Upper lobe of left lung (tissue), 6 donors: ENCODE measurements around the gene ZNF697. TPM values are rescaled to one million over a fixed set of nuclear protein-coding genes. Genes with fewer than 3 reads are reported as not detected.
A peak's percentile ranks its signal among the peaks of the same experiment; 100 is the strongest.

Experiments
- ATAC-seq, 2 donors: fragments of 200-7000 bp; cut with Tn5 transposase; one replicate each; pipeline ENCODE4 v1.9.1; 2022; ENCODE audit warnings: mild to moderate bottlenecking in 2 of 2, moderate library complexity in 2 of 2; ENCODE audit not compliant: low FRiP score in 2 of 2
- DNase-seq, 2 donors: peaks; one replicate each; pipeline ENCODE4 v3.0.0-alpha.2; 2019 to 2020
- H3K27ac ChIP-seq, 4 donors: fragments of 200-600 bp; sonication (generic); one replicate each; pipeline ENCODE4 v1.5.1; 2016 to 2019
- H3K27me3 ChIP-seq, 4 donors: fragments of 200-600 bp; sonication (generic); one replicate each; pipeline ENCODE4 v1.5.1; 2017 to 2019
- H3K36me3 ChIP-seq, 4 donors: fragments of 200-600 bp; sonication (generic); one replicate each; pipeline ENCODE4 v1.5.1; 2016 to 2019
- H3K4me1 ChIP-seq, 4 donors: fragments of 200-600 bp; sonication (generic); one replicate each; pipeline ENCODE4 v1.5.1; 2018 to 2019
- H3K4me3 ChIP-seq, 4 donors: fragments of 200-600 bp; sonication (generic); one replicate each; pipeline ENCODE4 v1.5.1; 2017 to 2019; ENCODE audit warnings: mild to moderate bottlenecking in 2 of 4, moderate library complexity in 1 of 4
- H3K9me3 ChIP-seq, 4 donors: fragments of 200-600 bp; sonication (generic); one replicate each; pipeline ENCODE4 v1.5.1; 2018 to 2019
- EP300 ChIP-seq, 4 donors: sonication (generic); formaldehyde crosslinking; IDR thresholded peaks; one replicate each; pipeline ENCODE4 v1.5.1; 2017; ENCODE audit warnings: antibody characterized with exemption in 4 of 4, control low read depth in 2 of 4
- POLR2A ChIP-seq, 4 donors: fragments of 450-650 bp; IDR thresholded peaks; one replicate each; pipeline ENCODE4 v1.5.1; 2016 to 2017; ENCODE audit warnings: antibody characterized with exemption in 4 of 4, mild to moderate bottlenecking in 2 of 4
- POLR2AphosphoS5 ChIP-seq, 2 donors: sonication (generic); formaldehyde crosslinking; IDR thresholded peaks; one replicate each; pipeline ENCODE4 v1.5.1; 2017; ENCODE audit warnings: antibody characterized with exemption in 2 of 2
- WGBS, 2 donors: methylation state at CpG; one replicate each; pipeline ENCODE4 v1.1.5; 2017 to 2018; 5-methylcytosine and 5-hydroxymethylcytosine counted together
- total RNA-seq, 6 donors: library from RNA; depleted of rRNA in 4 of 6; stranded (reverse); fragments of >200 nt in 4 of 6; gene quantifications; one replicate each; pipeline versions ENCODE4 v1.1.0 to v1.2.1, GENCODE V29; 2016 to 2021
- TF ChIP-seq, protein P1 (sequence below), 6 experiments: fragments of 450-650 bp in 4 of 6; fragments of 200-600 bp in 2 of 6; sonication (generic) in 2 of 6; IDR thresholded peaks; one replicate each; pipeline ENCODE4 v1.5.1; 2016 to 2019; ENCODE audit warnings: antibody characterized with exemption in 6 of 6
- donor health status: DM: no; HTN: no; CAD: no; lungs with moderate emphysema.
- donor health status: DM: no; HTN: yes; CAD: no; lungs with severe emphysema.

ZNF697 gene
- total RNA-seq, 6 donors from 2014 or later = 4.4 to 10.3 (median 8.0) TPM

- Histone ChIP-seq H3K4me3 (no peak overlapping the region), H3K36me3 (no peaks in the 10 kb centered on the region), H3K27ac (no peak overlapping the region), H3K27me3 (no peaks in the 10 kb centered on the region), H3K9me3 (no peaks in the 10 kb centered on the region), H3K4me1 (peaks cover 0 to 12% (median 7%) of the 10 kb centered on the region in 4 donors)
- 37 to 54% methylated on average over 3 of the region's 3 CpGs for WGBS, 2 donors
- DNase-seq = peak in 1 of 2 donors; percentile 42
- peak; percentile 41 to 71 for ATAC-seq
- no peak for TF ChIP-seq POLR2AphosphoS5 (IDR thresholded peaks at IDR 0.05)
- TF ChIP-seq POLR2A (IDR thresholded peaks at IDR 0.05) = no peak
- no peak for TF ChIP-seq EP300 (IDR thresholded peaks at IDR 0.05)
Observed at GRCh38 chr1:119659628-119660027, 11.6 kb upstream of the ZNF697 start.

DNA sequence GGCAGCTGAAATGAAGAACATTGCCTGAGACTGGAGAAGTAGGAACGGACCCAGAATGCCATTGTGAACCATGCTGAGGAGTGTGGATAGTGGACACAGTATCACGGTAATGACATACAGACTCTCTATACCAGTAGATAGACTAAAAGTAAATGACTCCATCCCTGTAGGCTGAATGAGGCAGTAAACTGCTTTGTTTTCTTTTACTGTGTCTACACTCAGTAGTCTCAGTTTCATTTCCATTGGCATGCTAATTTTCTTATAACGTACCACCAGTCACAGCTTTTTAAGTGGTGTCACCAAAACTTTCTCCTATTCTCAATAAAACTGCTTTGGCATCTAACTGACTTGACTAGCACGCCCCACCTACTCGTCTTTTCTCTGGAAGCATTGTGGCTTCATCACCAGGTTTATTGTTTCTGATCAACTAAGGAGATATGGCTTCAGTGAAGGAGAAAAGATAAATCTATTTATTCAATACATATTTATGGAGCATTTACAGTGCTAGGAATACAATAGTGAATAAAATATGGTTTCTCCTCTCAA, 8.4 kb upstream of the ZNF697 start:
- Histone ChIP-seq H3K27ac (no peak overlapping the region), H3K4me1 (peaks cover 0 to 10% (median 8%) of the 10 kb centered on the region in 4 donors), H3K27me3 (no peaks in the 10 kb centered on the region), H3K4me3 (no peak overlapping the region), H3K36me3 (no peaks in the 10 kb centered on the region), H3K9me3 (no peaks in the 10 kb centered on the region)
- WGBS, 2 donors = 88 to 92% methylated on average over 5 of the region's 5 CpGs
- ATAC-seq (no peak), DNase-seq (no peak)
- TF ChIP-seq, protein P1, sequence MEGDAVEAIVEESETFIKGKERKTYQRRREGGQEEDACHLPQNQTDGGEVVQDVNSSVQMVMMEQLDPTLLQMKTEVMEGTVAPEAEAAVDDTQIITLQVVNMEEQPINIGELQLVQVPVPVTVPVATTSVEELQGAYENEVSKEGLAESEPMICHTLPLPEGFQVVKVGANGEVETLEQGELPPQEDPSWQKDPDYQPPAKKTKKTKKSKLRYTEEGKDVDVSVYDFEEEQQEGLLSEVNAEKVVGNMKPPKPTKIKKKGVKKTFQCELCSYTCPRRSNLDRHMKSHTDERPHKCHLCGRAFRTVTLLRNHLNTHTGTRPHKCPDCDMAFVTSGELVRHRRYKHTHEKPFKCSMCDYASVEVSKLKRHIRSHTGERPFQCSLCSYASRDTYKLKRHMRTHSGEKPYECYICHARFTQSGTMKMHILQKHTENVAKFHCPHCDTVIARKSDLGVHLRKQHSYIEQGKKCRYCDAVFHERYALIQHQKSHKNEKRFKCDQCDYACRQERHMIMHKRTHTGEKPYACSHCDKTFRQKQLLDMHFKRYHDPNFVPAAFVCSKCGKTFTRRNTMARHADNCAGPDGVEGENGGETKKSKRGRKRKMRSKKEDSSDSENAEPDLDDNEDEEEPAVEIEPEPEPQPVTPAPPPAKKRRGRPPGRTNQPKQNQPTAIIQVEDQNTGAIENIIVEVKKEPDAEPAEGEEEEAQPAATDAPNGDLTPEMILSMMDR (IDR thresholded peaks at IDR 0.05) = no peak
- no peak for TF ChIP-seq POLR2A (IDR thresholded peaks at IDR 0.05)
- no peak for TF ChIP-seq POLR2AphosphoS5 (IDR thresholded peaks at IDR 0.05)
- TF ChIP-seq EP300 (IDR thresholded peaks at IDR 0.05) = no peak

- ATAC-seq = no peak
- H3K27ac ChIP-seq = peak overlapping the region in 2 of 4 donors; percentile 13 to 50
- DNase-seq = no peak
- WGBS, 2 donors = 50 to 62% methylated on average over 1 of the region's 1 CpG
- TF ChIP-seq, protein P1 (IDR thresholded peaks at IDR 0.05) = no peak
- TF ChIP-seq POLR2A (IDR thresholded peaks at IDR 0.05) (no peak), EP300 (IDR thresholded peaks at IDR 0.05) (no peak), POLR2AphosphoS5 (IDR thresholded peaks at IDR 0.05) (no peak)
- no peaks in the 10 kb centered on the region for H3K27me3 ChIP-seq
- H3K36me3 ChIP-seq = no peaks in the 10 kb centered on the region
- peaks cover 0 to 10% (median 3%) of the 10 kb centered on the region in 4 donors for H3K4me1 ChIP-seq
- H3K4me3 ChIP-seq = no peak overlapping the region
- no peaks in the 10 kb centered on the region for H3K9me3 ChIP-seq
Observed at GRCh38 chr1:119655154-119655553, 7.1 kb upstream of the ZNF697 start.

DNA sequence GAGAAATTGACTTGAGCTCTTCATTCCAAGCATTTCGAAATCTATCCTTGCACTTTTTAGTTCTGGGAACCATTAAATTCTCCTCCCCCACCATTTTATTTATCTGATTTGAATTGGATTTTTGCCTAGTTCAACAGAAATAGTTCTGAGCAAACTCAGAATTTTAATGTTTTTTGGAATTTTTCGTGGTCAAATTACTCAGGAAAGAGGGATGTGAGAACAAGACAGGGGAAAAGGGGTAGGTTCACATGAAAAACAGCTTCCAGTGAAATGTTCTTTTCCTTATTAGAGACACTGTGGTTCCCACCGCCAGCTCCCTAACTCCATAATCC, 5.7 kb upstream of the ZNF697 start:
- ATAC-seq (no peak), DNase-seq (no peak)
- no peaks in the 10 kb centered on the region for H3K27me3 ChIP-seq
- H3K36me3 ChIP-seq = no peaks in the 10 kb centered on the region
- no peaks in the 10 kb centered on the region for H3K9me3 ChIP-seq
- TF ChIP-seq, protein P1 (IDR thresholded peaks at IDR 0.05) = no peak
- TF ChIP-seq EP300 (IDR thresholded peaks at IDR 0.05) (no peak), POLR2A (IDR thresholded peaks at IDR 0.05) (no peak), POLR2AphosphoS5 (IDR thresholded peaks at IDR 0.05) (no peak)
- 74 to 85% methylated on average over 3 of the region's 3 CpGs for WGBS, 2 donors
- H3K27ac ChIP-seq = peak overlapping the region in 2 of 4 donors; percentile 42 to 43
- peaks cover 0 to 7% (median 2%) of the 10 kb centered on the region in 4 donors for H3K4me1 ChIP-seq
- H3K4me3 ChIP-seq = no peak overlapping the region

- Histone ChIP-seq H3K4me1 (peaks cover 0 to 7% (median 5%) of the 10 kb centered on the region in 4 donors), H3K27me3 (no peaks in the 10 kb centered on the region), H3K36me3 (no peaks in the 10 kb centered on the region), H3K27ac (no peak overlapping the region), H3K4me3 (no peak overlapping the region), H3K9me3 (no peaks in the 10 kb centered on the region)
- WGBS, 2 donors = 87 to 95% methylated on average over 4 of the region's 4 CpGs
- TF ChIP-seq, protein P1 (IDR thresholded peaks at IDR 0.05) = no peak
- no peak for TF ChIP-seq POLR2A (IDR thresholded peaks at IDR 0.05)
- TF ChIP-seq POLR2AphosphoS5 (IDR thresholded peaks at IDR 0.05) = no peak
- TF ChIP-seq EP300 (IDR thresholded peaks at IDR 0.05) = no peak
- DNase-seq = no peak
- no peak for ATAC-seq
Observed at GRCh38 chr1:119653135-119653838, 5.2 kb upstream of the ZNF697 start.
